IMR-90 (cell line): ENCODE results near the gene MROH8. TPM values are rescaled to one million over a fixed set of nuclear protein-coding genes. Genes with fewer than 3 reads are reported as not detected.

ENCODE experiments used
- ATAC-seq: fragments of 200-7000 bp; cut with Tn5 transposase; 2 replicates; pipeline ENCODE4 v1.9.1; 2020; ENCODE audit warnings: low read depth, mild to moderate bottlenecking, moderate library complexity
- BruUV-seq: library from RNA; stranded (reverse); fragments of 400-500 nt; replicated peaks from 2 replicates; lab custom pipeline; 2021; lab: Mats Ljungman, UMichigan
- CTCF ChIA-PET: fragments of 300-600 bp; formaldehyde crosslinking; extraction: SDS; loops from one replicate; lab custom pipeline; 2021; ENCODE audit warnings: antibody characterized with exemption; lab: Yijun Ruan, JAX
- POLR2A ChIA-PET: fragments of 300-600 bp; sonication (Branson Sonifier 250); formaldehyde crosslinking; loops from one replicate; lab custom pipeline; 2022; ENCODE audit warnings: antibody characterized with exemption; ENCODE audit not compliant: unreplicated experiment; lab: Charles Lee
- DNase-seq: peaks from one replicate; pipeline ENCODE4 v3.0.0; 2013
- H2AFZ ChIP-seq: replicated peaks from 2 replicates; pipeline ENCODE3; 2013; ENCODE audit warnings: low read length, mild to moderate bottlenecking; ENCODE audit not compliant: poor library complexity
- H2AK5ac ChIP-seq: 2 replicates; pipeline ENCODE4 v1.6.1; 2013; ENCODE audit warnings: low read depth, low read length, inconsistent platforms
- H2AK9ac ChIP-seq: replicated peaks from 2 replicates; pipeline ENCODE3; 2013; ENCODE audit warnings: mild to moderate bottlenecking, low read depth, low read length, moderate library complexity; ENCODE audit not compliant: poor library complexity
- H2BK120ac ChIP-seq: 2 replicates; pipeline ENCODE4 v1.6.1; 2013; ENCODE audit warnings: low read depth, low read length, inconsistent platforms
- H2BK15ac ChIP-seq: 3 replicates; pipeline ENCODE4 v1.6.1; 2013; ENCODE audit warnings: low read depth, low read length, inconsistent platforms
- H2BK20ac ChIP-seq: 2 replicates; pipeline ENCODE4 v1.6.1; 2013; ENCODE audit warnings: low read depth, mild to moderate bottlenecking, inconsistent platforms, low read length, moderate library complexity
- H2BK5ac ChIP-seq: 2 replicates; pipeline ENCODE4 v1.6.1; 2013; ENCODE audit warnings: mild to moderate bottlenecking, low read depth, low read length, inconsistent platforms; ENCODE audit not compliant: poor library complexity, severe bottlenecking
- H3K14ac ChIP-seq: replicated peaks from 2 replicates; pipeline ENCODE4 v1.6.1; 2013; ENCODE audit warnings: low read depth, low read length, inconsistent platforms
- H3K18ac ChIP-seq: 2 replicates; pipeline ENCODE4 v1.6.1; 2013; ENCODE audit warnings: low read depth, low read length, control low read depth
- H3K23ac ChIP-seq: 2 replicates; pipeline ENCODE4 v1.6.1; 2013; ENCODE audit warnings: low read depth, low read length, inconsistent platforms
- H3K27ac ChIP-seq: 2 replicates; pipeline ENCODE4 v1.5.1; 2013; ENCODE audit warnings: mild to moderate bottlenecking, control low read depth, low read length; ENCODE audit not compliant: insufficient read depth
- H3K27me3 ChIP-seq: 2 replicates; pipeline ENCODE4 v1.6.1; 2013; ENCODE audit warnings: low read length; ENCODE audit not compliant: control insufficient read depth, insufficient read depth
- H3K36me3 ChIP-seq: 2 replicates; pipeline ENCODE4 v1.6.1; 2013; ENCODE audit warnings: low read length, mixed read lengths; ENCODE audit not compliant: control insufficient read depth, insufficient read depth
- H3K4ac ChIP-seq: 2 replicates; pipeline ENCODE4 v1.6.1; 2013; ENCODE audit warnings: low read depth, low read length, inconsistent platforms
- H3K4me1 ChIP-seq: 2 replicates; pipeline ENCODE4 v1.6.1; 2013; ENCODE audit warnings: low read length, mixed read lengths; ENCODE audit not compliant: control insufficient read depth, insufficient read depth
- H3K4me2 ChIP-seq: 2 replicates; pipeline ENCODE4 v1.6.1; 2013; ENCODE audit warnings: low read depth, mild to moderate bottlenecking, control low read depth, low read length, moderate library complexity
- H3K4me3 ChIP-seq: 2 replicates; pipeline ENCODE4 v1.5.1; 2013; ENCODE audit warnings: low read depth, mild to moderate bottlenecking, control low read depth, low read length, moderate library complexity; ENCODE audit not compliant: insufficient read depth
- H3K56ac ChIP-seq: 2 replicates; pipeline ENCODE4 v1.6.1; 2013; ENCODE audit warnings: low read length, inconsistent platforms; ENCODE audit not compliant: insufficient read depth; ENCODE audit errors: extremely low read depth
- H3K79me1 ChIP-seq, 2 experiments: 2 replicates each; pipeline ENCODE4 v1.6.1; 2013; ENCODE audit warnings: low read length in 2 of 2, inconsistent platforms in 1 of 2, low read depth in 1 of 2
- H3K9ac ChIP-seq: 2 replicates; pipeline ENCODE4 v1.6.1; 2013; ENCODE audit warnings: low read depth, low read length, control low read depth
- H3K9me1 ChIP-seq: 2 replicates; pipeline ENCODE4 v1.6.1; 2013; ENCODE audit warnings: low read length, inconsistent platforms; ENCODE audit not compliant: insufficient read depth
- H3K9me3 ChIP-seq: 2 replicates; pipeline ENCODE4 v1.6.1; 2013; ENCODE audit warnings: low read length; ENCODE audit not compliant: control insufficient read depth, insufficient read depth
- H4K20me1 ChIP-seq: 2 replicates; pipeline ENCODE4 v1.6.1; 2013; ENCODE audit warnings: low read length, inconsistent platforms; ENCODE audit not compliant: insufficient read depth
- H4K5ac ChIP-seq: 2 replicates; pipeline ENCODE4 v1.6.1; 2013; ENCODE audit warnings: mild to moderate bottlenecking, low read depth, low read length, control low read depth
- H4K8ac ChIP-seq, 2 experiments: 2 replicates each; pipeline ENCODE4 v1.6.1; 2013; ENCODE audit warnings: low read depth in 2 of 2, low read length in 2 of 2, control low read depth in 1 of 2, inconsistent platforms in 1 of 2
- H4K91ac ChIP-seq: 2 replicates; pipeline ENCODE4 v1.6.1; 2013; ENCODE audit warnings: low read depth, low read length, inconsistent platforms; ENCODE audit not compliant: insufficient read depth
- CEBPB ChIP-seq: IDR thresholded peaks from 2 replicates; pipeline ENCODE4 v1.6.1; 2012; ENCODE audit warnings: low read depth, low read length, improper control_type of control experiment
- WGBS, 2 experiments: methylation state at CpG; one replicate each; pipeline versions ENCODE4 v1.1.5 to v1.1.7; 2013; ENCODE audit warnings: missing lambda C conversion rate in 2 of 2; ENCODE audit not compliant: insufficient read length in 1 of 2; ENCODE audit errors: extremely low coverage in 2 of 2; 5-methylcytosine and 5-hydroxymethylcytosine counted together
- dilution Hi-C: fragments of 300-500 bp; cut with HindIII; formaldehyde crosslinking; loops from one replicate; pipeline ENCODE4 v1.14.3; 2018; ENCODE audit warnings: low sequenced_read_pairs; ENCODE audit not compliant: unreplicated experiment
- in situ Hi-C: fragments of 300-500 bp; cut with MboI; formaldehyde crosslinking; loops from 3 replicates; pipeline ENCODE4 v1.14.3; 2019; ENCODE audit warnings: low sequenced_read_pairs, inconsistent platforms, mixed read lengths
- intact Hi-C: fragments of 100-400 bp; cut with micrococcal nuclease; formaldehyde crosslinking; loops from 2 replicates; pipeline ENCODE4 v1.10.0; 2022
- polyA plus RNA-seq, 3 experiments: library from polyadenylated mRNA; depleted of rRNA; stranded (reverse); fragments of >200 nt; gene quantifications; 2 replicates each; pipeline ENCODE4 v1.2.3, GENCODE V29; 2012; ENCODE audit warnings: low replicate concordance in 1 of 3
- total RNA-seq: library from RNA; depleted of rRNA; stranded (reverse); fragments of >200 nt; gene quantifications from 2 replicates; pipeline ENCODE4 v1.2.3, GENCODE V29; 2012
- TF ChIP-seq, protein P1 (sequence below): fragments of 150-350 bp; IDR thresholded peaks from 2 replicates; pipeline ENCODE4 v1.6.1; 2016; ENCODE audit warnings: low read depth, mild to moderate bottlenecking, low read length, moderate library complexity, borderline replicate concordance

The MROH8 gene
- total and polyA plus RNA-seq, 2 of the 4 experiments (the other 2 are of a cell fraction), result 1.3 to 1.8 TPM

DNA sequence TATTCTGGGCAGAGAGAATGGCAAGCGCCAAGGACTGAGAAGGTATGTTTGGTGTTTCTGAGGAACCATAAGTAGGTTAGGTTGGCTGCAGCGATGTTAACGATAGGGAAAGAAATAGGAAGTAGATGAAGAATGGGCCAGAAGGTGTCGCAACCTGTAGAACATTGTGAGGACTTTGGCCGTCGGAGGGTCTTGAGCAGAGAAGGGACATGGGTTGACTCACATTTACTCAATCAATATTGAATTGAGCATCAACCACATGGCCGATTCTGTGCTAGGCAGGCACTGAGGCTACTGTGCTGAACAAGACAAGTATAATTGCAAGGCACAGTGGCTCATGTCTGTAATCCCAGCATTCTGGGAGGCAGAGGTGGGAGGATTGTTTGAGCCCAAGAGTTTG, 27.1 kb downstream of the MROH8 start:
- in situ Hi-C loops, result no loop called here

More for the DNA sequence above, 27.1 kb downstream of the MROH8 start:
- H4K8ac ChIP-seq, result no peak overlapping the region
- H4K91ac ChIP-seq, result no peak overlapping the region
- no peak overlapping the region for H3K27ac ChIP-seq
- H3K18ac ChIP-seq, result no peak overlapping the region
- ATAC-seq, result no peak
- H3K23ac ChIP-seq, result no peak overlapping the region
- H3K9me3 ChIP-seq, result no peaks in the 10 kb centered on the region
- TF ChIP-seq CEBPB, result 0 out of 2 replicates have a peak, but pooled peaks have one; percentile 14
- TF ChIP-seq, protein P1, sequence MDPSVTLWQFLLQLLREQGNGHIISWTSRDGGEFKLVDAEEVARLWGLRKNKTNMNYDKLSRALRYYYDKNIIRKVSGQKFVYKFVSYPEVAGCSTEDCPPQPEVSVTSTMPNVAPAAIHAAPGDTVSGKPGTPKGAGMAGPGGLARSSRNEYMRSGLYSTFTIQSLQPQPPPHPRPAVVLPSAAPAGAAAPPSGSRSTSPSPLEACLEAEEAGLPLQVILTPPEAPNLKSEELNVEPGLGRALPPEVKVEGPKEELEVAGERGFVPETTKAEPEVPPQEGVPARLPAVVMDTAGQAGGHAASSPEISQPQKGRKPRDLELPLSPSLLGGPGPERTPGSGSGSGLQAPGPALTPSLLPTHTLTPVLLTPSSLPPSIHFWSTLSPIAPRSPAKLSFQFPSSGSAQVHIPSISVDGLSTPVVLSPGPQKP, result no peak
- no peak overlapping the region for H2BK120ac ChIP-seq
- no peak overlapping the region for H2AK5ac ChIP-seq
- no peak overlapping the region for H3K14ac ChIP-seq
- H3K4me3 ChIP-seq, result no peak overlapping the region
- no peak for DNase-seq
- no peaks in the 10 kb centered on the region for H3K4me1 ChIP-seq
- H3K9ac ChIP-seq, result no peak overlapping the region
- H2BK20ac ChIP-seq, result no peak overlapping the region
- no peaks in the 10 kb centered on the region for H3K27me3 ChIP-seq
- no peak overlapping the region for H3K4me2 ChIP-seq
- H3K56ac ChIP-seq, result no peak overlapping the region
- BruUV-seq, result no TSS peak
- H3K4ac ChIP-seq, result no peak overlapping the region
- dilution Hi-C loops (no loop called here), intact Hi-C loops (no loop called here)
- H3K79me1 ChIP-seq, result no peaks in the 10 kb centered on the region
- H2AFZ ChIP-seq, result no peak overlapping the region
- no peak overlapping the region for H4K5ac ChIP-seq
- POLR2A ChIA-PET, result no interaction called here
- H3K36me3 ChIP-seq, result no peaks in the 10 kb centered on the region
- 97% methylated on average over 6 of the region's 7 CpGs; no CpG with 5 or more reads in 1 of the 2 experiments for WGBS, 2 experiments
- no peaks in the 10 kb centered on the region for H3K9me1 ChIP-seq
- H2BK15ac ChIP-seq, result no peak overlapping the region
- H4K20me1 ChIP-seq, result no peaks in the 10 kb centered on the region
- CTCF ChIA-PET, result no interaction called here
- H2AK9ac ChIP-seq, result peak overlapping the region; percentile 50
- H2BK5ac ChIP-seq, result no peak overlapping the region
